ENCODE data around the gene ADAM12.

The ADAM12 gene

GRCh38 chr10:126042354-126042753, 345.9 kb downstream of the ADAM12 start:
- no peak for DNase-seq

GRCh38 chr10:126041804-126042231, 346.5 kb downstream of the ADAM12 start:
- peak; percentile 52 for DNase-seq

GRCh38 chr10:126041117-126041516, 347.2 kb downstream of the ADAM12 start:
- DNase-seq: no peak

- DNase-seq: no peak
These were observed 350.3 kb downstream of the ADAM12 start for GRCh38 chr10:126037946-126038345.

GRCh38 chr10:126036515-126036914, 351.8 kb downstream of the ADAM12 start:
- DNase-seq: no peak

GRCh38 chr10:126034586-126034985, 353.7 kb downstream of the ADAM12 start:
- DNase-seq: no peak

- DNase-seq: no peak
These were observed 358.3 kb downstream of the ADAM12 start for GRCh38 chr10:126029999-126030398.

GRCh38 chr10:126027692-126028091, 360.6 kb downstream of the ADAM12 start:
- DNase-seq: no peak

- DNase-seq: no peak
These were observed 365.4 kb downstream of the ADAM12 start for GRCh38 chr10:126022841-126023240.

GRCh38 chr10:126021833-126022500, 366.3 kb downstream of the ADAM12 start:
- DNase-seq: no peak

GRCh38 chr10:126017961-126018560, 370.2 kb downstream of the ADAM12 start:
- no peak for DNase-seq

- DNase-seq: no peak
These were observed 371.4 kb downstream of the ADAM12 start for GRCh38 chr10:126016882-126017281.

- no peak for DNase-seq
These were observed 372.0 kb downstream of the ADAM12 start for GRCh38 chr10:126016156-126016805.

GRCh38 chr10:126015413-126015812, 372.9 kb downstream of the ADAM12 start:
- DNase-seq: no peak

GRCh38 chr10:126014309-126014708, 374.0 kb downstream of the ADAM12 start:
- DNase-seq: no peak

GRCh38 chr10:126013489-126014281, 374.6 kb downstream of the ADAM12 start:
- DNase-seq: no peak

- no peak for DNase-seq
These were observed 375.8 kb downstream of the ADAM12 start for GRCh38 chr10:126012485-126012884.

- no peak for DNase-seq
These were observed 376.3 kb downstream of the ADAM12 start for GRCh38 chr10:126011995-126012394.

GRCh38 chr10:126009650-126010049, 378.6 kb downstream of the ADAM12 start:
- DNase-seq: no peak

GRCh38 chr10:126006906-126007305, 381.4 kb downstream of the ADAM12 start:
- no peak for DNase-seq

- DNase-seq: no peak
These were observed 382.0 kb downstream of the ADAM12 start for GRCh38 chr10:126006264-126006663.

GRCh38 chr10:126004752-126005151, 383.5 kb downstream of the ADAM12 start:
- no peak for DNase-seq

- DNase-seq: no peak
These were observed 386.7 kb downstream of the ADAM12 start for GRCh38 chr10:126001576-126001975.

Measured in stimulated activated CD4-positive, alpha-beta T cell treated with anti-CD3 and anti-CD28 coated beads, Interleukin-4, amount 100 ng/mL, for 1 hour (primary cell).